PC-3 (cell line): Measurements from ENCODE around the gene PPP2R5B. TPM values are rescaled to one million over a fixed set of nuclear protein-coding genes. Genes with fewer than 3 reads are reported as not detected.
A peak's percentile ranks its signal among the peaks of the same experiment; 100 is the strongest.

Source experiments
- ATAC-seq: fragments of 200-7000 bp; cut with Tn5 transposase; 2 replicates; pipeline ENCODE4 v1.9.1; 2020; ENCODE audit warnings: mild to moderate bottlenecking, moderate library complexity
- BruUV-seq: library from RNA; stranded (reverse); fragments of 400-500 nt; replicated peaks from 2 replicates; lab custom pipeline; 2021; lab: Mats Ljungman, UMichigan
- CTCF ChIA-PET: fragments of 300-600 bp; sonication (Branson Sonifier 250); formaldehyde crosslinking; loops from one replicate; lab custom pipeline; 2022; ENCODE audit warnings: antibody characterized with exemption; lab: Charles Lee
- POLR2A ChIA-PET: fragments of 300-600 bp; sonication (Branson Sonifier 250); formaldehyde crosslinking; loops from one replicate; lab custom pipeline; 2022; ENCODE audit warnings: antibody characterized with exemption; ENCODE audit not compliant: unreplicated experiment; lab: Charles Lee
- DNase-seq: peaks from one replicate; pipeline ENCODE4 v3.0.0-alpha.2; 2015
- H2AFZ ChIP-seq: fragments of 300-600 bp; sonication (generic); 2 replicates; pipeline ENCODE4 v1.6.0; 2016; ENCODE audit warnings: antibody characterized with exemption, low read length
- H3F3A ChIP-seq: fragments of 300-600 bp; sonication (generic); one replicate; pipeline ENCODE4 v1.6.0; 2017; ENCODE audit warnings: antibody characterized with exemption, low read length, control low read depth, mild to moderate bottlenecking; ENCODE audit not compliant: unreplicated experiment
- H3K27ac ChIP-seq: fragments of 300-600 bp; sonication (generic); 2 replicates; pipeline ENCODE4 v1.5.1; 2016; ENCODE audit warnings: mild to moderate bottlenecking, low read length
- H3K27me3 ChIP-seq: fragments of 300-600 bp; sonication (generic); 2 replicates; pipeline ENCODE4 v1.6.1; 2016; ENCODE audit warnings: low read length, mixed read lengths
- H3K36me3 ChIP-seq: fragments of 300-600 bp; sonication (generic); 2 replicates; pipeline ENCODE4 v1.6.1; 2016; ENCODE audit warnings: low read depth, mixed run types, low read length, mixed read lengths
- H3K4me1 ChIP-seq: fragments of 300-600 bp; sonication (generic); 2 replicates; pipeline ENCODE4 v1.5.1; 2016; ENCODE audit warnings: low read length; ENCODE audit not compliant: insufficient read depth
- H3K4me2 ChIP-seq: fragments of 300-600 bp; sonication (generic); 2 replicates; pipeline ENCODE4 v1.6.0; 2016; ENCODE audit warnings: low read length
- H3K4me3 ChIP-seq: fragments of 300-600 bp; sonication (generic); 2 replicates; pipeline ENCODE4 v1.5.1; 2016; ENCODE audit warnings: mild to moderate bottlenecking, low read length, mixed read lengths
- H3K79me2 ChIP-seq: fragments of 300-600 bp; sonication (generic); 2 replicates; pipeline ENCODE4 v1.6.1; 2017; ENCODE audit warnings: low read length, mixed read lengths
- H3K9ac ChIP-seq: fragments of 300-600 bp; sonication (generic); 2 replicates; pipeline ENCODE4 v1.6.0; 2016; ENCODE audit warnings: mild to moderate bottlenecking, low read length
- H3K9me2 ChIP-seq: fragments of 300-600 bp; sonication (generic); replicated peaks from 2 replicates; pipeline ENCODE4 v1.6.1; 2016; ENCODE audit warnings: mixed run types, low read length, mixed read lengths
- H3K9me3 ChIP-seq: fragments of 300-600 bp; sonication (generic); 2 replicates; pipeline ENCODE4 v1.6.1; 2016; ENCODE audit warnings: low read length, mixed read lengths
- H4K20me1 ChIP-seq: fragments of 300-600 bp; sonication (generic); 2 replicates; pipeline ENCODE4 v1.6.1; 2016; ENCODE audit warnings: low read length, mixed read lengths
- CTCF ChIP-seq: fragments of 300-600 bp; sonication (generic); conservative IDR thresholded peaks from 2 replicates; pipeline ENCODE4 v1.5.1; 2017; ENCODE audit warnings: antibody characterized with exemption, low read depth, mild to moderate bottlenecking, low read length
- EZH2 ChIP-seq: fragments of 300-600 bp; sonication (generic); IDR thresholded peaks from one replicate; pipeline ENCODE4 v1.6.1; 2017; ENCODE audit warnings: antibody characterized with exemption, mild to moderate bottlenecking, low read length; ENCODE audit not compliant: unreplicated experiment
- EZH2phosphoT487 ChIP-seq: fragments of 300-600 bp; sonication (generic); IDR thresholded peaks from 2 replicates; pipeline ENCODE4 v1.6.1; 2018; ENCODE audit warnings: mild to moderate bottlenecking, antibody characterized with exemption, low read length, borderline replicate concordance
- intact Hi-C: fragments of 100-400 bp; cut with micrococcal nuclease; formaldehyde crosslinking; loops from 2 replicates; pipeline ENCODE4 v1.9.0; 2023
- total RNA-seq: library from RNA; depleted of rRNA; stranded (reverse); fragments of >200 nt; gene quantifications from 2 replicates; pipeline ENCODE4 v1.2.3, GENCODE V29; 2014

Gene PPP2R5B
- total RNA-seq, 1 experiment from 2014 or later = 24.9 TPM

GRCh38 chr11:64935359-64936081 lies 11.0 kb downstream of the PPP2R5B start, which contains the start of gene GPHA2:
Gene GPHA2, minus strand, starts transcription at chr11:64935893. Its CDS starts 433 bp downstream, at chr11:64935460.
- peak; percentile 31; the same call in 1 of the 2 replicates for ATAC-seq
- no peaks in the 10 kb centered on the region for H3K4me1 ChIP-seq
- no peak within 1 kb of the TSS for H2AFZ ChIP-seq
- TF ChIP-seq EZH2 (no peak), EZH2phosphoT487 (no peak), CTCF (no peak)
- H3K36me3 ChIP-seq = peaks cover 8% of the 10 kb centered on the region
- no peaks in the 10 kb centered on the region for H3K9me2 ChIP-seq
- no peaks in the 10 kb centered on the region for H4K20me1 ChIP-seq
- ChIA-PET POLR2A (no interaction called here), CTCF (interaction anchor here (0.7 kb wide), 1 partner anchor 23 kb away, joined by 3 read pairs; no protein-coding TSS in a partner anchor)
- H3F3A ChIP-seq = no peaks in the 10 kb centered on the region
- H3K4me2 ChIP-seq = no peak within 1 kb of the TSS
- no peaks in the 10 kb centered on the region for H3K27me3 ChIP-seq
- H3K79me2 ChIP-seq = no peaks in the 10 kb centered on the region
- no peak within 1 kb of the TSS for H3K9ac ChIP-seq
- H3K27ac ChIP-seq = no peak within 1 kb of the TSS
- DNase-seq = peak; percentile 15
- no TSS peak for BruUV-seq
- intact Hi-C loops = no loop called here
- H3K9me3 ChIP-seq = no peaks in the 10 kb centered on the region
- no peak within 1 kb of the TSS for H3K4me3 ChIP-seq

DNA sequence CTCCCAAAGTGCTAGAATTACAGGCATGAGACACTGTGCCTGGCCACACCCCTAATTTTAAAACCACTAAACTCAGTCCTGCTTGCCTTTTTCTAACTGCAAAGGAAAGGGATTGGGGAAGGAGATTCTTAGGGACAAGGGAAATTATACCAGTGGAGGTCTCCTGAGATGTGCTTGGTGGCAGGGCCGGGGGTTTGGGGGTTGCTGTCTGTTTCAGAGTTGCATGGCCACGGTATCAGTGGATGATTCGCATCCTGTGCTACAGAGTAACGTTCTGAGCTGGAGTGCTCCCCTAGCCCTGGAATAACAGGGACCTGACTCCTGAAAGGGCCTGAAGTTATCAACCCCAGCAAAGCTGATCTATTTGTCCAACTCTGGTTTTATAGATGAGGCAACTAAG lies 12.1 kb downstream of the PPP2R5B start:
- no peak overlapping the region for H3K9ac ChIP-seq
- no peak overlapping the region for H3K4me2 ChIP-seq
- CTCF ChIA-PET = interaction anchor here (0.6 to 0.8 kb wide), 2 partner anchors 62 to 232 kb away, joined by 3 to 4 read pairs; no protein-coding TSS in a partner anchor
- DNase-seq = no peak
- no peaks in the 10 kb centered on the region for H3K36me3 ChIP-seq
- no peaks in the 10 kb centered on the region for H3F3A ChIP-seq
- H3K79me2 ChIP-seq = no peaks in the 10 kb centered on the region
- no peaks in the 10 kb centered on the region for H4K20me1 ChIP-seq
- no peaks in the 10 kb centered on the region for H3K9me3 ChIP-seq
- POLR2A ChIA-PET = interaction anchor here (0.5 kb wide), 1 partner anchor 68 kb away, joined by 3 read pairs; no protein-coding TSS in a partner anchor
- H3K9me2 ChIP-seq = no peaks in the 10 kb centered on the region
- intact Hi-C loops = no loop called here
- TF ChIP-seq EZH2 (no peak), CTCF (no peak), EZH2phosphoT487 (no peak)
- H3K4me3 ChIP-seq = no peak overlapping the region
- H2AFZ ChIP-seq = no peak overlapping the region
- no peak overlapping the region for H3K27ac ChIP-seq
- no peaks in the 10 kb centered on the region for H3K4me1 ChIP-seq
- no TSS peak for BruUV-seq
- no peaks in the 10 kb centered on the region for H3K27me3 ChIP-seq
- no peak for ATAC-seq
